Hematopoietic multipotent progenitor cell treated with erythropoietin and hydrocortisone succinate and interleukin-3 and kit ligand, for 4 days (in vitro differentiated cells): ENCODE results near the gene NTN1.
A peak's percentile ranks its signal among the peaks of the same experiment; 100 is the strongest.

Source experiments
- DNase-seq: peaks from one replicate; pipeline ENCODE4 v3.0.0-alpha.2; 2015

The NTN1 gene

GRCh38 chr17:9169116-9169515 lies 147.8 kb downstream of the NTN1 start:
- no peak for DNase-seq

GRCh38 chr17:9170336-9170735 lies 149.0 kb downstream of the NTN1 start:
- no peak for DNase-seq

DNA sequence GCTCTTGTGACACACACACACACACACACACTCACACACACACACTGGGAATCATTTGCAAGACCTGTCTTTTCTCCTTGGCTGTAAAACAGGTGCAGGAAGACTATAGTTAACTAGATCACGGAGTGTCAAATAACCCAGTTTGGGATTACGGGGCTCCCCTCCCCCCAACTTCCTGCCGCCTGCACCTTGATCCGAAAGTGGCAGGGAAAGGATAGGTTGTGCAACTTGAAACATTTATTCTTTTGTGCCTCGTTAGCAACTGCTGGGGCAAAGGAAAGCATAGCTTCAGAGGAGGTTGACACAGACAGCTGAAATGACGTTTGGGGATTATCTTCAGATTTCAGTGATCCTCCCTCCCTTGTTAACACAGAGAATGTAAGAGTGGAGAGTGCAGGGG lies 149.5 kb downstream of the NTN1 start:
- DNase-seq, result no peak

GRCh38 chr17:9173386-9173983 lies 152.2 kb downstream of the NTN1 start:
- DNase-seq, result no peak

- DNase-seq, result no peak
These were observed 153.0 kb downstream of the NTN1 start for GRCh38 chr17:9174312-9174711.

DNA sequence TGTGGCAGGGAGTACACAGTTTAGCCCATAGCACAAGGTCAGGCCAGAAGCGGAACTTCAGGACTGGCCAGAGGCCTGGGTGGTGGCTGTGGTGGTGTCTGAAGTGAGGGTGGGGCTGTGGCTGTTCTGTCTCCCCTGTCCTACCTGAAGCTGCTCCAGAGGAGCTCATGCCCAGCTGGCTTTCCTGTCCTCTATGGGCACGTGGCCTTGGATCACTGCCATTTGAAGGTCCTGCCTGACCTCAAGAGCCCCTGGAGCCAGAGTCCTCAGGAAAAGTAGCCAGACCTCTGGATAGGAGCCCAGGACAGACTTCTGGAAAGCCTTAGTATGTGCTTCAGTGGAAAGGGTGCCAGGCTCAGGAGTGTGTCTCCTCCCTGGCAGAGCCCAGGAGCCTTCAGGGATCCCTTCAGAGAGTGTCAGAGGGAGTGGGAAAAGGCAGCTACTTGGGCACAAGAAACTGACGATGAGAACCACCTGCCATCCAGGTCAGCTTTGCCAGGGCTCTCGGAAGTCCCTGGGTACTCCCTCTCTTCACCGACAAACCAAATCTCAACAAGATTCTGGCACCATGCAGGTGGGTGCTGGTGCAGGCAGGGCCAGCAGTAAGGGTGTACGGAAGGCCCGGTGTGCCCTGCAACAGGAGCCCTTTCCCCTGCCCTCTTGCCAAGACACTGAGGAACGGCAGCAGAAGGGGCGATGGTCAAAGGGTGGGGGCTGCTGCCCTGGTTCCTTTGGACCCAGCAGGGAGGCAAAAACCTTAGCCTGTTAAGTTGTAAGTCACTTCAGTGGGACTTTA lies 153.7 kb downstream of the NTN1 start:
- DNase-seq, result no peak

DNA sequence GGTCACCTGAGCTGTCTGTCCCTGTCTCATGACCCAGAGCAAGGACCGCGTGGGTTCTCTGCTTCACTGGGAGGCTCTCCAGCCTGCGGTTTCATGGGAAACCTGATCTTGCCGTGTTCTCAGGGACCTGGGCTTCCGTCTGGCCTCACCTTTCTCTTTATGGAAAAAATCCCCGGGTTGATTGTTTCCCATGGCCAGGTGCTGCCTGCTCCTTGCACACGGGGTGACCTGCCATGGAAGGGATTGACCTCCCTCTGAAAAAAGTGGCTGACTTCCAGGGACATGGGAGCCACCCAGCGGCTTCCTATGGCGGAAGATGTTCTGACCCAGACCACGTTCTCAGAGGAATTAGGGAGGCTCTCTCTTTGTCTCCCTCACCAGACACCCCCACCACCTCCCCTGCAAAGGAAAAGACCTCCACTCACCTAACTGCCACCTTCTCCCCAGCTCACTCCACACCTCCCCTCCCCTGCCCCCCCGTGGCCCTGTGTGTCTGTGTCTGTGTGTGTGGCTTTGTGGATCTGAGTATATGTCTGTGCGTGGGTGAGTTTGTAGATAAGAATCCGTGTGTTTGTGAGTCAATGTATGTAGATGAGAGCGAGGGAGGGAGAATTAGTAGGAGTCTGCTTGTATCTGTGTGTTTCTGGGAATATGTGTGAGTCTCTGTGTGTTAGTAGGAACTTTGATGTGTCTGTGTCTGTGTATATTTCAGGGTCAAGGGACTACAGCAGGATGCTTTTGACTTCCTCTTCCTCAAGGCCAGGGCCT lies 154.6 kb downstream of the NTN1 start:
- DNase-seq, result no peak

DNA sequence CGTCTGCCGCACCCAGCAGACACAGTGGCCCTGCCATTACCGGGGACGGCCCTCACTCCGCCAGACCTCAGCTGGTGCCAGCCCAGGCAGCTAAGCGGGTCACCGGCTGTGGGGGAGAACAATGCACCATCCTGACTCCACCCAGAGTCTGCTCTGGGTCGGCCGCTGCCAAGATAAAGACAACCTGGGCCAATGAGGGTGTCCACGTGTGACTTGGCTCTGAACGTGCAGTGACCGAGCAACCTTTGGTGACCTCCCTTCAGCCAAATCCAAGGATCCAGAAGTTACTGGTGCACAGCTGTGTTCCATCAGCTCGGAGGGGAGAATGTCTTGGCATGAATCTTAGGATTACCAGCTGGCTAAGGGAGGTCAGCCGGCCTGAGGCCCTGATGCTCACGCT lies 155.9 kb downstream of the NTN1 start:
- no peak for DNase-seq

DNA sequence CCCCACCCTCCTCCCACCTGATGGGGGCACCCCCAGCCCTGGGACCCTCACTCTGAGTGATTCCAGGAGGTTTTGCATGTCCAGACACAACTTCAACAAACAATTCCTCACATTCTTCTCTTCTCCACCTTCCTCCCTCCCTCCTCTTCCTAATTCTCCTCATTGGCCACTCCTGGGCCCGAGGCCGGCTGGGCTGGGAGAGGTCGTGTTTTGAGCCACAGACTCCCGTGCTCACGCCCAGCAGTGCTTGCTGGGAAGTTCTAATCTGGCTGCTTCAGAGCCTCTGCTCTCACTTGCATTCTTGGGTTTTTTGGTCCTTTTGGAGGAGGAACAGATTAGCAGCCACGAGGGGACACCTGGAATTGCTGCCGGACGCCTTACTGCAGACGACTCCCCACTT lies 157.0 kb downstream of the NTN1 start:
- DNase-seq, result no peak

- no peak for DNase-seq
These were observed 158.3 kb downstream of the NTN1 start for GRCh38 chr17:9179602-9180001.

DNA sequence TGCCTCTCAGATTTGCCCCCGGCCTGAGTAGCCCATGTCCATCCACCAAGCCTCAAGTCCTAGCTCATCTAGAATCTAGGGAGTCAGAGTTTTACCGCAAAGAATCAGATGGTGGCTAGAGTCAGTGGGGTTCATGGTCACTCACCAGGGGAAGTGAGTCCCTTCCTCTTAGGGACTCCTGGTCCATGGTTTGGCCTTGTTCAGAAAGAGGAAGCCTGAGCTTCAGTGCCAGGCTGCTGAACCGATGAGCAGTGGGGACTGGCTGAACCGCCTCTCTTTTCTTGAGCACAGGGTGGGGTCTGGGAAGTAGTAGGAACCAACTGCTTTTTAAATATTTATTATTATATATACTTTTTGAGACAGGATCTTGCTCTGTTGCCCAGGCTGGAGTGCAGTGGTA lies 160.3 kb downstream of the NTN1 start:
- peak; percentile 58 for DNase-seq

GRCh38 chr17:9183306-9183705 lies 162.0 kb downstream of the NTN1 start:
- DNase-seq, result peak; percentile 22

DNA sequence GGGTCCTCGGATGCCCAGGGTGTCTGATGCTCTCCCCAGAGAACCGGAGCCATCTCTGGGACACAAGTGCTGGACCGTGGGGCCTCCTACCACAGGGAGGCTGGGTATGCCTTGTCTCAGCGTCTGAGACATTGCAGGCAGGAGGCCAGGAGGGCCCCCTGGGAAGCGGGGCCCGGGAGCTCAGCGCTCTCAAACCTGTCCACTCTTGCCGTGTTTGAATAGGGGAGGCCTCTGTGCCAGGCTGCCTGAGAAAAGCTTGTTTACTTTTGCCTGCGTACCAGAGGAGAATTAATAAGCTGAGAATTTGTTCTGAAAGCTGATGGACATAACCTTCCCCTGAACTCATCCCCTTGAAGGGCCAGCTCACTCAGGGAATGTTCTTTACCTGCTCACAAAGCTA lies 163.8 kb downstream of the NTN1 start:
- no peak for DNase-seq

- DNase-seq, result no peak
These were observed 164.5 kb downstream of the NTN1 start for GRCh38 chr17:9185688-9186284.

- DNase-seq, result no peak
These were observed 166.5 kb downstream of the NTN1 start for GRCh38 chr17:9187828-9188227.

- no peak for DNase-seq
These were observed 167.1 kb downstream of the NTN1 start for GRCh38 chr17:9188367-9188766.

GRCh38 chr17:9189870-9190269 lies 168.6 kb downstream of the NTN1 start:
- DNase-seq, result no peak

DNA sequence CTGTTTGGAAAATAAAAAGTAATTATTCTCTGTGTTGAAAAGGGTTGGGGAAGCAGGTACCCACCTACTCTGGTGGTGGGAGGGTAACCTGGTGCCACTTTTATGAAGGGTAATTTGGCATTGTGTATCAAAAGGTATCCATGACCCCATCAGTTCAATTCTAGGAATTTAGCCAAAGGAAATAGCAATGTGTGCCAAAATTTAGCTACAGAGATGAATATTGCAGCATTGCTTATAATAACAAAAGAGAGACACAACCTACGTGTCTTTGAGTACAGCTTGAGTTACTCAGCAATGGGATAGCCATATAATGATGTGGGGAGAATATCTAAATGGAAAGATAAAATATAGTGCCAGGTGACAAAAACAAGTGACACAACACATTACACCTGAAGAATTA lies 170.7 kb downstream of the NTN1 start:
- no peak for DNase-seq

- DNase-seq, result no peak
These were observed 174.1 kb downstream of the NTN1 start for GRCh38 chr17:9195411-9195810.

DNA sequence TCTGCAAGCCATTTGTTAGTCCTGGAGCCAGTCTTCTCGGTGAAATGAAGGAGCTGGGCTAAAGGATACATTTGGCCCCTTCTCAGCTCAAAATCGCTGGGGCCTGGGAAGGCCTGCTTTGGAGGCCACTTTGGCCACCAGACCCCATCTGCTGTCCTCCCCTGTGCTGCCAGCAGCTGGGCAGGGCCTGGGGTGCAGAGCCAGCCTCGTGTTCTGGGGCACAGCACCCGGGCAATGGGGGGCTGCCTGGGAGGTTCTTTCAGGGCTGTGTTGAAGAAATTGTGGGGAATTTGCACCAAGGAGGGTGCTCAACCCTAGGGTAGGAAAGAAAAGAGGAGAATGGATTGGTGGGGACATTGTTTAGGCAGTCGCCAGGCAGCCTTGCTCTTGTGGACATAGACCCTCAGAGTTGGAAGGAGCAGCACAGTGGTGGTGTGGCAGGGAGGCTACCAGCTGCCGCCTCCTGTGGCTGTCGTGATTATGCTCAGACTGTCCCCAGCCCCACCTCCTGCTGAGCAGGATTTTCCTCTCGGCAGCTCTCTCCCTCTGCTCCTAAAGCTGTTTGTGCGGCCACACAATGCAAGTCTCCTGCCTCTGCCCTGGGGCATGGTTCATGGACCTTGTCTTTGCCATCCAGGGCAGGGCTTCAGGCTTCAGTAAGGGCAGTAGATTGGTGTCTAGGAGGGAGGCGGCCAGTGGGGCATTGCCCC lies 174.8 kb downstream of the NTN1 start:
- DNase-seq, result no peak

GRCh38 chr17:9199571-9200551 lies 178.6 kb downstream of the NTN1 start:
- peak; percentile 15 for DNase-seq
